Activated T-cell treated with anti-CD3 and anti-CD28 coated beads for 4 hours (primary cell): Measurements from ENCODE around the gene KCNAB2.

Experiments
- DNase-seq: peaks from one replicate; pipeline ENCODE4 v3.0.0-alpha.2; 2020

The KCNAB2 gene

DNA sequence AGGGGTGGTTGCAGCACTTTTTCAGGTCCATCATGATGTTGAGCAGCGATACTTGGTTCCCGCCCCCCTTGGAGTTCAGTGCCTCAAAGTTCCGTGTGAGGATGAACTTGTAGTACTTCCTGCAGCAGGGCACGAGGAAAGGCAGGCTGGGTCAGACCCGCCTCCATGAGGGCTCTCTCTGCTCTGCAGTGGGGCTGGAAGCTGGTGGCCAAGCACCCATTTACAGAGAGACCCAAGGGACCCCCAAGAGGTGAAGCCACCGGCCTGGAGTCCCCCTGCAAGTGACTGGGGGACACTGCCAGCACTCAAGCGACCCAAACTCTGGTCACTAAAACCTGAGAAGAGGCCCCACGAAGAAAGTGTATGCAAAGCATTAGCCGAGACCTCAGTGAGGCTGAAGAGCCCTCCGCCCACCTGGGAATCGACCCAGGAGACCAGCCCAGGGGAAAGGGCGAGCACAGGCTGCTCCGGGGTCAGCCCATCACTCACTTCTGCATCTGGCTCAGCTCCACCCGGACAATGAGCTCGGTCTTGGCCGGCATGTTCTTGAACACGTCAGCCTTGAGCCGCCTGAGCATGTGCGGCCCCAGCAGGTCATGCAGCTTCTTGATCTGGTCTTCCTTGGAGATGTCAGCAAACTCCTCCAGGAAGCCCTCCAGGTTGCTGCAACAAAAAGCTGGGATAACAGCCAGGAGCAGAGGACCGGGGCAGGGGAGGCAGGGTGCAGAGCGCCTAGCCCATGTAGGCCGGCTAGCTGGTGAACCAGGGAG is 89.2 kb downstream of the KCNAB2 start:
- no peak for DNase-seq

DNA sequence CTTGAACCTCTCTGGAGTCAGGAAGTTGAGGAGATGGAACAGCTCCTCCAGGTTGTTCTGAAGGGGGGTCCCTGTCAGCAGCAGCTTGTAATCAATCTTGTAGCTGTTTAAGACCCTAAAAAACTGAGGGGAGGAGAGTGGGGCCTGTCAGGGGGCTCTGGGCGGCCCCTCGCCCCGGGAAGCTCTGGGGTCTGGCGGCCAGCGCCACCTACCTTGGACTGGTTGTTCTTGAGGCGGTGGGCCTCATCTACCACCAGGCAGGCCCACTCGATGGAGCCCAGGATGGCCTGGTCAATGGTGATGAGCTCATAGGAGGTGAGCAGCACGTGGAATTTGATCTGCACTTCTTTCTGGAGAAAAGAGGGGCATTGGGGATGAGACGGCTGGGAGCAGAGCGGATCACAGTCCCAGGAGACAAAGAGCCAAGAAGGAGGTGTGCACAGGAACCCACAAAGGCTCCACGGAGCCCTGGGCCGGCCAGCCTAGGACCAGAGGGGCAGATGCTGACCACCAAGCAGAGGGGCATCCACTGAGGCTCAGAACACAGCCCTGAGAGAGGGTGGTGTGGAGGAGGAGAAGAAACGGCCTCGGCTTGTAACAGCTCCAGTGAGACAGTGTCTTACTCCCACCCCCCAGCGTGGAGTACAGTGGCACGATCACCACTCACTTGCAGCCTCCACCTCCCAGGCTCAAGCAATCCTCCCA is 91.0 kb downstream of the KCNAB2 start:
- no peak for DNase-seq

DNA sequence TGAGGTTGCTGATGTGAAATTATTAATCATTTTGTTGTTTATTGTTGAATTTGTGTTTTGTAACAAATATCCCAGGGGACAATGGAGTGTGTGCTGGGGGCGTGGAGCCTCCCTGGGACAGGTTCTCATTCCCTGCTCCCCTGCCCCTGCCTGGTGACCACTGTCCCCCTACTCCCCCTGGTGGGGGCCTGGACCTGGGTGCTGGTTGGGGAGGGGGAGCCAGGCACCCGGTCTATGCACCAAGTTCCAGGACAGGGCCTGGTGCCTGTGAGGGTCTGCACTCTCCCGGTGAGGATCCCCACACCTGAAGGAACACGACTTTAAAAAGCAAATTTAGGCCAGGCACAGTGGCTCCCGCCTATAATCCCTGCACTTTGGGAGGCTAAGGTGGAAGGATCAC is 92.1 kb downstream of the KCNAB2 start:
- DNase-seq: no peak

DNA sequence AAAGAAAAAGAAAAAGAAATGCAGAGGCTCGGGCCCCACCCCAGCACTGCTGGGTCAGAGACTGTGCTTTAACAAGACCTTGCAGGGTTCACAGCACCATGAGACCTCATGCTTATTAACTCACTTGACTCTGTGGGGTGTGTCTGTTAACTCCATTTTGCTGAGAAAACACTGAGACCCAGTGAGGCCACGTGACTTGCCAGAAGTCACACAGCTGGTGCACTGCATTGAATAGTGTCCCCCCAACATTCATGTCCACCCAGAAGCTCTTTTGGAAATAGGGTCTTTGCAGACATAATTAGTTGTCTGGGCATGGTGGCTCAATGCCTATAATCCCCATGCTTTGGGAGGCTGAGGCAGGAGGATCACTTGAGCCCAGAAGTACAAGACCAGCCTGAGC is 94.7 kb downstream of the KCNAB2 start:
- DNase-seq: no peak

DNA sequence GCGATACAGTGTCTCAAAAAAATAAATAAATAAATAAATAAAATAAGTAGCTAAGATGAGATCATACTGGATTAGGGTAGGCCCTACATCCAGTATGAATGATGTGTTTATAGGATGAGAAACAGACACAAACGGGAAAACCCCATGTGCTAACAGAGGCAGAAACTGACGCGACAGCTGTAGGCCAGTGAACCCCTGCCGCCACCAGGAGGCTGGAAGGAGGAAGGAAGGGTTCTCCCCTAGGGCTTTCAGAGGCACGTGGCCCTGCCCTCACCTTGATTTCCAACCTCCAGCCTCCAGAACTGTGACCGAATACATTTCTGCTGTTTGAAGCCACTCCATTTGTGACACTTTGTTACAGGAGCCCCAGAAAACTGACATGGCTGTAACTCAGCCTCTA is 95.9 kb downstream of the KCNAB2 start:
- no peak for DNase-seq

DNA sequence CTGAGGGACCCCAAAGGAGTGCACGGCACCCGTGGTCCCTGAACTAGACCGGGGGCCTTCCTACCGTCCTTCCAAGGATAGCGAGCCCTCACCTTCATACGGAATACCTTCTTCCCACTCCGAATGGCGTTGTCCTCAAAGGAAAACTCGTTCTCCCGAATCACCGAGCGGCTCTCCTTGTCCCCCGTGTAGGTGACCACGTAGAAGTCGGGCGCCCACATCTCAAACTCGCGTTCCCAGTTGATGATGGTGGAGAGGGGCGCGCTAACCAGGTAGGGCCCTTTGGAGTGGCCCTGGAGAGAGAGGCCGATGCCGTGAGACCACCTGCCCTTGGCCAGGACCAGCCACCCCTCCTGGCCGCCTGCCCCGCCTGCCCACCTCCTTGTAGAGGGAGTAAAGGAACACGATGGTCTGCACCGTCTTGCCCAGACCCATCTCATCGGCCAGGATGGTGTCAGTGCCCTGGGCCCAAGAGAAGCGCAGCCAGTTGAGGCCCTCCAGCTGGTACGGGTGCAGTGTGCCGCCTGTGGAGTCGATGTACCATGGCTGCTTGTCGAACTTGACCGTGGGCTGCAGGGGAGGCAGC is 96.4 kb downstream of the KCNAB2 start:
- DNase-seq: no peak

DNA sequence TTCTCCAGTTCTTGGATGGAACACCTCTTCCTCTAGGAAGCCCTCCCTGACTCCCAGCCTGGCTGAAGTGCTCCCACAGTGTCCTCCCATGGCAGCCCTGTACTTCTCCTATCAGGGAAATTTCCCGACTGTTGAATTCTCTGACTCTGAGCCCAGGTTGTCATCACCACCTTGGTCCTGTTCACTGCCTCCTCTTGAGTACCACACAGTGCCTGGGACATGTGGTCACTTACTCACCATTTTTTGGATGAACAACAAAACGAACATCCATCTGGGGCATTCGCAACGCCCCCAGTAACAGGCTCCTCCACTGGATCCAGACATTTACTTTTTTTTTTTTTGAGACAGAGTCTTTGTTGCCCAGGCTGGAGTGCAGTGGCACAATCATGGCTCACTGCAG is 97.0 kb downstream of the KCNAB2 start:
- no peak for DNase-seq

DNA sequence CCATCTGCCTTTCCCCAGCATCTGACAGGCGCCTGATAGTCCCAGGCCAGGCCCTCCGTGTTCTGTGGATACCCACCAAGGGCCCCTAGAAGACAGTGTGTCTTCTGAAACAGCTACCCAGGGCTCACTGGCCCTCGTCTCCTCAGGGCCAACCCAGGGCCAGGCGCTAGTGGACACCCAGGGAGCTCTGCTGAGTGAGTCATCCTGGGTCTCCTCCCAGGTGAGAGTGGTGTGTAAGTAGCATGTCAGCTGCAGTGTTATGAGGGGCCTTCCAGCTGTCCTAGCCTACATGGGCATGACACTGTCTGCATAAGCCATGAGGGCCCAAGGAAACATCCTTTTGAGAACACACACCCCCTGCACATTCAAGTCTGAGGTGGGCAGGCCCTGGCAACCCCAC is 97.7 kb downstream of the KCNAB2 start:
- no peak for DNase-seq

DNA sequence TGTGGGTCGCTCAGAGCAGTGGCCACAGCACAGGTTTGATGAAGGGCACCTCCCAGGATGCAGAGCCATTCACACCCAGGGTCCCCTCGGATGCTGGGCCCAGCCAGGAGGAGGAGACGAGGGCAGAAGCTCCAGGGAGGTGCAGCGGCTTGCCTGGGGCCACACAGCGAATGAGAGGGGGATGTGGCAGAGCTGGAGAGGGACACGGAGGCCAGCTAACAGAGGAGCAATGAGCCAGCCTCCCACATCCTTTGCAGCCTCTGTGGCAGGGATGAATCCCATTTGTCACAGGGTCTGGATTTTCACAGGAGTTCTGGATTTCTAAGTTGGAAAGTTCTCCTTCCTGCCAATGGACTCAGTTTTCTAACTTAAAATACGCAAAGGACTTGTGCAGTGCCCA is 98.5 kb downstream of the KCNAB2 start:
- no peak for DNase-seq

DNA sequence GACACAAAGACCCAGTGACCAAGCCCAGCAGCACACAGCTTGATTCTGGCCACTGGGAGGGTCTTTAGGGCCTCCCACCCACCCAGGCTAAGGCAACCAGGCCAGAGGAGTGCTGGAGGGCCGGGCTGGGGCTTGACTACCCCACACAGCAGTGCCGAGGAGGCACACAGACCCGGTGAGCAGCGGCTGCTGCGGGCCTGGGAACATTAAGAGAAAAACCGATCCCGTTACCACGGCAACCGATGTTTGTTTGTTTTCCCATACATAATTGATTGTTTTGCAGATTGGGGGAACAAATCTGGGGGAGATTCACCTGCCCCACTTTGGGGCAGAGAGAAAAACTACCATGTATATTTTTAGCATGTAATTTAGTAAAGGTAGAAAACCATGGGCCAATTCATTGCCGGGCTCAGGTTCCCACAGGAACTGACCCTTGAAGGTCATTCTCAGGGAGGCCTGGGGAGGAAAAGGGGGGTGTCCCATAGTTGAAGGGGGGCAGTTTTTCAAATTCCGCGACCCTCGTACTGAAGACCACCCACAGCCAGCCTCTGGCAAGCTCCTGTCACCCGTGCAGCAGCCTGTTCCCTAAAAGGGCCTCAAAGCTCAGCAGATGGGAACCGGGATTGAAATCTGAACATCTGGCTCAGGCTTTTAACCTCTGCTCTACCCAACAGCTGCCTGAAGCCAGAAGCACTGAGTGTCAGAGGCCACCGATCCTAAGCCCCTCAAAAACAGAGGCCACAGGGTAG is 99.1 kb downstream of the KCNAB2 start:
- no peak for DNase-seq

DNA sequence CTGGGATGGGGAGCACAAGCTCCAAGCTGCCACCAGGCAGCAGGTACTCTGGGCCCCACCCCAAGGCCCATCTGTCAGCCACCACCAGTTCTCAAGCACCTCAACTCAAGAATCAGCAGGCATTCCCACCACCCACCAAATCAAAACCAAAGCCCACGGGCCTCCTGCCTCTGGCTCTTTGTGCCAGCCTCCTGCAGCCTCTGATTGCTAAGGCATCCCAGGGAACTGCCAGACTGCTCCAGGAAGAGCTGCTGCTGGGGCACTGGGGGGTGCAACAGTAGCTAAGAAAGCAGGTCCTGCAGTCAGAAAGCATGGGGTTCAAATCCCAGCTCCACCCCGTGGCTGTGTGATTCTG is 99.7 kb downstream of the KCNAB2 start:
- no peak for DNase-seq

DNA sequence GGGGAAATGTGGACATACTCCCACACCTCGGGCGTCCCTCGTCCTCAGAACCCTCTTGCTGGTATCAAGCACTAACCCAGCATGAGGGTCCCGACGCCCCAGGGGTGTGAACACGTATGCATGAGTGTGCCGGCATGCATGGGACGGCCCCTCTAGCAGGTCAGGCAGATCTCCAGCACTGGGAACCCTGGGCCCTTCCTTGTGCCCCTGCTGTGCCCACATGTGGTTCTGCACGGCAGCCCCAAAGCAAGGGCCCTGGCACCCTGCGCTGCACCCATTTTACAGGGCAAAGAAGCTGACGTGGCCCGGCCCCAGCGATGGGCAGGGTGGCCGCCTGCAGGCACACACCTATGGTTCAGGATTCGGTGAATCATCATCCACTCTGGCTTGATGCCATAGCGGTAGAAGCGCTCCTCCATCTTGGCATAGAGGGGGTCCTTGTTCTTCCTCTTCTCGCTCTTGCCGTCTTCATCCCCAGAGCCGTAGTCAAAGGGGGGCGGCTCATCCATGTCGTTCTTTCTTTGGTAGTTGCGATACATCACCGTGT is 100.2 kb downstream of the KCNAB2 start:
- no peak for DNase-seq

DNA sequence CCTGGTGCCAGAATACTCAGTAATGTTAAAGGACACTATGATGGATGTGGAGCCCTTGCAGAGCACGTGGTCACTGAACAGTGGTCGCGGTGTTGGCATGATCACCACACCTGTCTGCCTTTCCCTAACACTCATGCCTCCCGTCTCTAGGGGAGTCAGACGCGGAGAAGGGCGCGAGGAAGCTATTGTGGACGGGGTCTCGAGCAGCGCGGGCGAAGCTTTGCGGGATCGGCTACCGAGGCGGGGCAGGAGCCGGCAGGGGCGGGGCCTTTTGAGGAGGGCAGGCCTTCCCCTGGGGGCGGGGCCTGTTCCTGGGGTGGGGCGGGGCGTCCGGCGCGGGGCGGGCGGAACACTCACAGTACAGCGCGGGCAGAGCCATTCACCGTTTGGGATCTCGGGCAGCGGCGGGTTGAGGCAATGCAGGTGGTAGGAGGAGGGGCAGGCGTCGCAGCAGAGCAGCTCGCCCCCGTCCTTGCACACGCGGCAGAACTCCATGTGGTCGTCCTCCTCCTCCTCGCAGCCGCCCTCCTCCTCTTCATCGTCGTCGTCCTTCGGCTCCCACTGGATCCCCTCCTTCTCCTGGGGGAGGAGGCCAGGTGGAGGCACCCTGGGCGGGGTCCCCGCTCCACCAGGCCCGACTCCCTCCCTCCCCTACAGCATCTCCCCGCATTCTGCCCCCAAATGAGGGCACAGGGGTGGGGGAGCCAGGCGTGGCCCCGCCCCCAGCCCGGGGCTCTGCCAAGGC is 103.0 kb downstream of the KCNAB2 start:
- peak; percentile 56 for DNase-seq

DNA sequence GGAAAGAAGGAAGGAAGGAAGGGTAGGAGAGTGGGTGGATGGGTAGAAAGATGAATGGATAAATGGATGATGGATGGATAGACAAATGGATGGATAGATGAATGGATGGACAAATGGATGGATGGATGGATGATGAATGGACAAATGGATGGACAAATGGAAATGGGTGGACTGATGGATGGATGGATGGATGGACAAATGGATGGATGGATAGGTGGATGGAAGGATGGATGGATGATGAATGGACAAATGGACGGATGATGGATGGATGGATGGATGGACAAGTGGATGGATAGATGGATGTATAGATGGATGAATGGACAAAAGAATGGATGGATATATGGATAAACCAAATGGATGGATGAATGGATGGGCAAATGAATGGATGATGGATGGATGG is 103.9 kb downstream of the KCNAB2 start:
- no peak for DNase-seq

DNA sequence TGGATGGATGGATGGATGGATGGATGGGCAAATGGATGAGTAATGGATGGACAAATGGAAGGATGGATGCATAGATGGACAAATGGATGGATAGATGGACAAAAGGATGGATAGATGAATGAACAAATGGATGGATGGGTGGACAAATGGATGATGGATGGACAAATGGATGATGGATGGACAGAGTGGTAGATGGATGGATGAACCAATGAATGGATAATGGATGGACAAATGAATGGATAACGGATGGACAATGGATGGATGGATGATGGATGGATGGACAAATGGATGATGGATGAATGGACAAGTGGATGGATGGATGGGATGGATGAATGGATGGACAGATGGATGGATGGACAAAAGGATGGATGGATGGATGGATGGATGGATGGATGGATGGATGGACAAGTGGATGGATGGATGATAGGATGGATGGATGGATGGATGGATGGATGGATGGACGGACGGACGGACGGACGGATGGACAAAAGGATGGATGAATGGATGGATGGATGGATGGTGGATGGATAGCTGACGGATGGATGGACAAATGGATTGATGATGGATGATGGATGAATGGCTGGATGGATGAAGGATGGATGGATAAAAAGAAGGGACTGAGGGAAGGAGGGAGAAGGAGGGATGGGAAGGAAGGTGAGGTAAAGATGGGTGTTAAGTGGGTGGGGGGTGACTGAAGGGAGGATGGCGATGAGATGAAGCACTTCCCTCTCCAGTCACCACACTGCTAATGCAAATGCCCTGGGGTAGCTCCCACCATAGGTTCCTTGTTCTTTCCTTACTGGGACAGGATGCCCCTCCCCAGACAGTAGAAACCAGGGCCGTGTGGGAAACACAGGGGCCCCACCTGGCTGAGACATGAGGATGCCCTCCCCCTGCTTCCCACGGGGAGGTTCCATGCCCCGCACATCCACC is 104.6 kb downstream of the KCNAB2 start:
- DNase-seq: no peak
